Right lobe of liver (tissue), 6 donors: ENCODE results near the gene HOXB1. TPM values are rescaled to one million over a fixed set of nuclear protein-coding genes. Genes with fewer than 3 reads are reported as not detected.
A peak's percentile ranks its signal among the peaks of the same experiment; 100 is the strongest.

Experiments used
- ATAC-seq, 4 donors: fragments of 200-7000 bp; cut with Tn5 transposase; one replicate each; pipeline ENCODE4 v1.9.1; 2020; ENCODE audit warnings: mild to moderate bottlenecking in 4 of 4, moderate library complexity in 4 of 4
- DNase-seq, 3 donors: peaks; one replicate each; pipeline ENCODE4 v3.0.0-alpha.2; 2020
- H3K27ac ChIP-seq, 3 donors: fragments of 200-600 bp; one replicate each; pipeline ENCODE4 v1.8.0; 2022
- H3K27me3 ChIP-seq, 2 donors: fragments of 200-600 bp; one replicate each; pipeline ENCODE4 v1.8.0; 2022
- H3K36me3 ChIP-seq, 4 donors: fragments of 200-600 bp; sonication (generic) in 1 of 4; one replicate each; pipeline versions ENCODE4 v1.5.1 to v1.8.0; 2017 to 2022; ENCODE audit warnings: control low read depth in 1 of 4
- H3K4me1 ChIP-seq, 4 donors: fragments of 200-600 bp; sonication (generic) in 1 of 4; one replicate each; pipeline versions ENCODE4 v1.5.1 to v1.8.0; 2017 to 2022; ENCODE audit warnings: control low read depth in 1 of 4
- H3K4me3 ChIP-seq, 3 donors: fragments of 200-600 bp; one replicate each; pipeline ENCODE4 v1.8.0; 2022
- H3K9me3 ChIP-seq, 4 donors: fragments of 200-600 bp; sonication (generic) in 1 of 4; one replicate each; pipeline versions ENCODE4 v1.5.1 to v1.8.0; 2017 to 2022; ENCODE audit warnings: control low read depth in 1 of 4
- POLR2A ChIP-seq: fragments of 450-650 bp; IDR thresholded peaks from one replicate; pipeline ENCODE4 v1.6.1; 2017; ENCODE audit warnings: antibody characterized with exemption, mild to moderate bottlenecking
- WGBS: methylation state at CpG from one replicate; pipeline ENCODE4 v1.1.6; 2018; ENCODE audit warnings: low coverage, low lambda C conversion rate; ENCODE audit not compliant: insufficient coverage; ENCODE audit errors: missing lambda C conversion rate; 5-methylcytosine and 5-hydroxymethylcytosine counted together
- intact Hi-C, 2 donors: fragments of 100-400 bp; cut with DNase I; formaldehyde crosslinking; loops; one replicate each; pipeline versions ENCODE4 v1.11.2 to v1.14.1; 2022
- total RNA-seq, 6 experiments: library from RNA; depleted of rRNA in 2 of 6; stranded (reverse); fragments of >200 nt in 2 of 6; fragmentation: NEBNext Ultra II Directional in 3 of 6; extraction: Animal tissue kit (Norgen Biotek cat#: 25700) in 3 of 6; gene quantifications; one replicate each; pipeline versions ENCODE4 v1.1.0 to v1.2.4, GENCODE V29; 2016 to 2023
- TF ChIP-seq, protein P1 (sequence below), 4 donors: fragments of 200-600 bp in 3 of 4; fragments of 450-650 bp in 1 of 4; IDR thresholded peaks; one replicate each; pipeline versions ENCODE4 v1.5.1 to v1.8.0; 2016 to 2022; ENCODE audit warnings: antibody characterized with exemption in 4 of 4, mild to moderate bottlenecking in 2 of 4
- donor health status: DM: no; HTN: yes; CAD: no.
- donor health status: DM: no; HTN: no; CAD: no.
- donor health status: DM: no; HTN: no; CAD: no.
- donor health status: DM: no; HTN: yes; CAD: no.
- donor health status: DM: no; HTN: yes; CAD: no.

The HOXB1 gene
- total RNA-seq, 6 experiments from 2014 or later = not detected

DNA sequence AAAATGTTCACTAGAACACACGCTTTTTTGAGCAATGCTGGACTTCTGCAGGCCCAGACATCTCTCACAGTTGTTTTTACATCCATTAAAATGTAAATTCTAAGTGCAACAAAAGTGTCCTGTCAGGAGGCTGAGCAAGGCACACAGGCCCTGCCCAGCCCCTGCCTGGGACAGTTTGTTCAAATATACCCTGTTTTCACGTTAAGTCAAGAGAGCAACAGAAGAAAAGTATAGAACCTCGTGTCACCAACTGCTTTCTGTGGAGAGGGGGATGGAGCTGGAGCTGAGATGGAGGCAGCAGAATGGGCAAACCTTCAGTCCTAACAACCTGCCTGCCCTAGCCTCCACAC, 18.4 kb upstream of the HOXB1 start:
- no peak overlapping the region for H3K27ac ChIP-seq
- H3K4me1 ChIP-seq = peaks cover 0 to 6% (median 0%) of the 10 kb centered on the region in 4 donors
- no peaks in the 10 kb centered on the region for H3K9me3 ChIP-seq
- DNase-seq (no peak), ATAC-seq (no peak)
- no peaks in the 10 kb centered on the region for H3K27me3 ChIP-seq
- TF ChIP-seq, protein P1, sequence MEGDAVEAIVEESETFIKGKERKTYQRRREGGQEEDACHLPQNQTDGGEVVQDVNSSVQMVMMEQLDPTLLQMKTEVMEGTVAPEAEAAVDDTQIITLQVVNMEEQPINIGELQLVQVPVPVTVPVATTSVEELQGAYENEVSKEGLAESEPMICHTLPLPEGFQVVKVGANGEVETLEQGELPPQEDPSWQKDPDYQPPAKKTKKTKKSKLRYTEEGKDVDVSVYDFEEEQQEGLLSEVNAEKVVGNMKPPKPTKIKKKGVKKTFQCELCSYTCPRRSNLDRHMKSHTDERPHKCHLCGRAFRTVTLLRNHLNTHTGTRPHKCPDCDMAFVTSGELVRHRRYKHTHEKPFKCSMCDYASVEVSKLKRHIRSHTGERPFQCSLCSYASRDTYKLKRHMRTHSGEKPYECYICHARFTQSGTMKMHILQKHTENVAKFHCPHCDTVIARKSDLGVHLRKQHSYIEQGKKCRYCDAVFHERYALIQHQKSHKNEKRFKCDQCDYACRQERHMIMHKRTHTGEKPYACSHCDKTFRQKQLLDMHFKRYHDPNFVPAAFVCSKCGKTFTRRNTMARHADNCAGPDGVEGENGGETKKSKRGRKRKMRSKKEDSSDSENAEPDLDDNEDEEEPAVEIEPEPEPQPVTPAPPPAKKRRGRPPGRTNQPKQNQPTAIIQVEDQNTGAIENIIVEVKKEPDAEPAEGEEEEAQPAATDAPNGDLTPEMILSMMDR (IDR thresholded peaks at IDR 0.05) = no peak
- no peak for TF ChIP-seq POLR2A
- 53% methylated on average over 3 of the region's 3 CpGs for whole genome bisulfite sequencing
- intact Hi-C loops = no loop called here
- no peak overlapping the region for H3K4me3 ChIP-seq
- no peaks in the 10 kb centered on the region for H3K36me3 ChIP-seq

DNA sequence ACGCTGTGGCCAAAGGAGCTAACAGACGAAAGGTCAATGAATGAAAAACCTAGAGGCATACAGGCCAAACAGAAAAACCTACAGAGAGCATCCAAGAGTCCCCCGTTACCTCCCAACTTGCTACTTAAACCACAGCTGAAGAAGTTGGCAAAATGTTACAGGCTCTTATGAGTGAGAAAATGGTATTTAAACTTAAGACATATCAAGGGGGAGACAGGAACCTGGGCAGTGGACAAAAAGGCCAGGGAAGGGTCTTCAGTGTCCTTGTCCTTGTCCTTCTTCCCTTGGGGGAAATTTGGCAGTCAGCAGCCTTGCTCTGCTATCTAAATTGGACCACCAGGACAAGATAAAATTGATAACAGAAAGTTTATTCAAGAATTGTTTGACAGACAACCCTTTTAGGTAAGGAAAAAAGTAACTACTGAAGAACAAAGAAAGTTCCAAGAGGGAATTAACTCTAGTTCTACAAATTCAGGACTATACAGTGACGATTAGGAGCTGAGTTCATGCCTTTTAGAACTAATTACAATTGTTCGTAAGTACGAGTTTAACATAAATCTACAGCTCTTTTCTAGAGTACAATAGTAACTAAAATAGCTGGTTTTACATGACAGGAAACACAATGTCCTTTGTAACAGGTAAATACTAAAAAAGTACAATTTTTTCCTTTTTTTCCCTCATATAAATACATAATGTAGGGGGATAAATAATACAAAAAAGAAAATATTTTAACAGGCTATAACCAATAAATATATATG, 17.9 kb upstream of the HOXB1 start:
- ATAC-seq (no peak), DNase-seq (no peak)
- intact Hi-C loops = no loop called here
- Histone ChIP-seq H3K9me3 (no peaks in the 10 kb centered on the region), H3K36me3 (no peaks in the 10 kb centered on the region), H3K4me1 (peaks cover 0 to 6% (median 0%) of the 10 kb centered on the region in 4 donors), H3K27ac (peak overlapping the region in 2 of 3 donors; percentile 20 to 35), H3K27me3 (no peaks in the 10 kb centered on the region), H3K4me3 (no peak overlapping the region)
- TF ChIP-seq, protein P1 (IDR thresholded peaks at IDR 0.05) = no peak
- TF ChIP-seq POLR2A = no peak
- 34% methylated on average over 6 of the region's 6 CpGs for WGBS

DNA sequence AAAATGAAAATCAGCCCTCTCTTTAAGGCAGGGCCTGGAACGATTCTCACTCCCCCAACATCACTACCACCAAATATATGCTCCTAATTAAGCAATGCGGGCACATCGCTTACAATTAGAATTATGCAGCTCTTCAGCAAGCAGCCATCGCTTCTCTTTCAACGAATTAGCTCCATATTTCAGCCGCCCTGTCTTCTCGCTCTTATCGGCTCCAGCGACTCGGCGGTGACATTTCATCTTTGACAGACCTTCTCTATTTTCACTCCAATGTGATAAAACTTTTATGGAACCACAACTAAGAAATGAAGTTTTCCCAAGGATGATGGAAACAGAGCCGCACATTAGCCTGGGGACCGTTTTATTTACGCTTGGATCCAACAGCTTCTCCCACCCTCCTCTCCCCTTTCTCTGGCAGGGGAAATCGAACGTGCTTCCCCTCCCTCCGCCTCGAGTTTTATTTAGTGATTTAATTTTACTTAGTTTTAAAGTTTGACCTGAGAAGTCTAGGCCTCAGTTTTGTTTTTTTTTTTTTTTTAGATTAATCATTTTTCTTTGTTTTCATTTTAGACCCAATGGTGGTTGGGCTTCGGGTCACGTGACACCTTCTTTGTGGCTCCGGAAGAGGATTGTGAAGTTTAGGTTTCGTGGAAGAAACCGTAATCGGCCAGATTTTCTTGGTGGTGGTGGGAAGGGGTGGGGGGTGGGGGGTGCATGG, 17.2 kb upstream of the HOXB1 start:
- peak overlapping the region in 2 of 3 donors; percentile 37 to 64 for H3K27ac ChIP-seq
- 14% methylated on average over 24 of the region's 24 CpGs for WGBS
- H3K36me3 ChIP-seq = no peaks in the 10 kb centered on the region
- no peak for TF ChIP-seq POLR2A
- TF ChIP-seq, protein P1 (IDR thresholded peaks at IDR 0.05) = no peak
- ATAC-seq = no peak
- no peaks in the 10 kb centered on the region for H3K27me3 ChIP-seq
- H3K9me3 ChIP-seq = no peaks in the 10 kb centered on the region
- peaks cover 0 to 6% (median 0%) of the 10 kb centered on the region in 4 donors for H3K4me1 ChIP-seq
- DNase-seq = no peak
- intact Hi-C loops = no loop called here
- H3K4me3 ChIP-seq = no peak overlapping the region

DNA sequence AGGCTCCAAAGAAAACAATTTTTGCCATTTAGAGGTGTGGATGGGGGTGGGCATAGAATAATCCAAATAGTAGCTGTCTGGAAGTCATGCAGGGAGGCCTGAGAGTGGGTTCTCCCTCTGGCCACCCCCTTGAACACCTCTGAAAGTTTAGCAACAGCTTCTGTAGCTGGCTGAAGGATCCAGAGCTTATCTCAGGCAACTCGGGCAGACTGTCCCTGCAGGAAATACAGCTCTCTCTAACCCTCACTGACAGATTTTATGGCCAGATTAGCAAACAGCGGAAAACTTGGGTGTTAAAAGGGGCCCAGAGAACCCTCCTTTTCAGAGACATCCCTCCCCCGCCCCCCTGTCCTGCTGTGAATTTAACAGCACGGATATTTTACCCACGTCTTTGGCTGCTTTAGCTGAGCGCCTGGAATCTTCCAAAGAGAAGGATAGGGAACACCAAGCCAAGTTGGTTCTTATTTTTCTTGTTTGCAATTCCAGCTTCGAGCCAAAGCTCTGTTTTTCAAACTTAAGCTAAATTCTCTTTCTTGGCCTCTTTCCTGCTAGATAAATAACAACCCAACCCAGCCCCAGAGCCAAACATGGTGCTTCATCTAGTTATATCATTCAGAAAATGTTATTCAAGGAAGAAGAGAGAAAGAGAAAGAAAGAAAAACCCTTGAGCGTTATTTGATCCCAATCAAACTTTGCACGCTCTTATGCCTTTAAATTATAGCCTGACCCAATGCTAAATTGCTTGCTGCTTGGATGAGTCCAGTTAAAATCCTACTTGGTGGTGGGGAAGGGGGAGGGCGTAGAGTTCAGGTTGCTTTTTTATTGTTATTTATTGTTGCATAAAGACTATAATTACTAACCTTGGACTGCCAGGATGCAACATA, 16.4 kb upstream of the HOXB1 start:
- Histone ChIP-seq H3K27me3 (peaks cover 0 to 3% of the 10 kb centered on the region in 2 donors), H3K27ac (peak overlapping the region in 2 of 3 donors; percentile 37 to 64), H3K4me3 (no peak overlapping the region), H3K4me1 (peaks cover 0 to 6% (median 0%) of the 10 kb centered on the region in 4 donors), H3K36me3 (no peaks in the 10 kb centered on the region), H3K9me3 (no peaks in the 10 kb centered on the region)
- 16% methylated on average over 10 of the region's 10 CpGs for WGBS
- intact Hi-C loops = no loop called here
- no peak for ATAC-seq
- DNase-seq = no peak
- TF ChIP-seq, protein P1 (IDR thresholded peaks at IDR 0.05) = no peak
- TF ChIP-seq POLR2A = no peak
